Endothelial cell of umbilical vein (primary cell): ENCODE measurements around the gene SLIT1. TPM values are rescaled to one million over a fixed set of nuclear protein-coding genes. Genes with fewer than 3 reads are reported as not detected.

Experiments used
- BruUV-seq: library from RNA; stranded (reverse); fragments of 400-500 nt; replicated peaks from 2 replicates; lab custom pipeline; 2021; lab: Mats Ljungman, UMichigan
- CTCF ChIA-PET: fragments of 300-600, 350-600 bp; sonication (Branson Sonifier 250); formaldehyde crosslinking; loops from one replicate; lab custom pipeline; 2021; ENCODE audit warnings: antibody characterized with exemption, inconsistent platforms; lab: Charles Lee
- POLR2A ChIA-PET: fragments of 300-600, 350-600 bp; sonication (Branson Sonifier 250); formaldehyde crosslinking; loops from one replicate; lab custom pipeline; 2021; ENCODE audit warnings: antibody characterized with exemption, inconsistent platforms; lab: Charles Lee
- DNase-seq: peaks from one replicate; pipeline ENCODE4 v3.0.0-alpha.2; 2011; ENCODE audit warnings: low read depth, low spot score
- FAIRE-seq: peaks from 2 replicates; lab custom pipeline; 2011; peaks lifted over from hg19 to GRCh38; lab: Jason Lieb, UNC
- H2AFZ ChIP-seq: 2 replicates; pipeline ENCODE4 v1.6.0; 2012; ENCODE audit warnings: low read depth, low read length, control low read depth, inconsistent platforms
- H3K27ac ChIP-seq: 2 replicates; pipeline ENCODE4 v1.5.1; 2011; ENCODE audit warnings: low read depth, mild to moderate bottlenecking, control low read depth, low read length, moderate library complexity; ENCODE audit not compliant: insufficient read depth
- H3K27me3 ChIP-seq, 2 experiments: 2 replicates each; pipeline versions ENCODE4 v1.6.0 to v1.6.1; 2011; ENCODE audit warnings: low read length in 2 of 2, mixed read lengths in 1 of 2; ENCODE audit not compliant: control insufficient read depth in 2 of 2, insufficient read depth in 2 of 2
- H3K36me3 ChIP-seq, 2 experiments: 2 replicates in 1 of 2; 3 replicates in 1 of 2; pipeline ENCODE4 v1.5.1; 2011; ENCODE audit warnings: low read length in 2 of 2, mild to moderate bottlenecking in 1 of 2, moderate library complexity in 1 of 2; ENCODE audit not compliant: control insufficient read depth in 2 of 2, insufficient read depth in 2 of 2; ENCODE audit errors: extremely low read depth in 1 of 2
- H3K4me1 ChIP-seq: 3 replicates; pipeline ENCODE4 v1.5.1; 2011; ENCODE audit warnings: mild to moderate bottlenecking, low read length; ENCODE audit not compliant: control insufficient read depth, insufficient read depth; ENCODE audit errors: extremely low read depth
- H3K4me2 ChIP-seq: 2 replicates; pipeline ENCODE4 v1.6.1; 2011; ENCODE audit warnings: low read length, control low read depth, mixed read lengths; ENCODE audit not compliant: insufficient read depth
- H3K4me3 ChIP-seq, 3 experiments: fragments of 200-600 bp in 1 of 3; sonication (generic), shearing (Covaris generic) in 1 of 3; replicated peaks in 1 of 3; 2 replicates each; pipeline ENCODE4 v1.5.1; 2011 to 2016; ENCODE audit warnings: control low read depth in 3 of 3, low read length in 3 of 3, mild to moderate bottlenecking in 2 of 3, inconsistent platforms in 1 of 3, low read depth in 1 of 3, moderate library complexity in 1 of 3; ENCODE audit not compliant: insufficient read depth in 1 of 3
- H3K79me2 ChIP-seq: 2 replicates; pipeline ENCODE4 v1.6.0; 2012; ENCODE audit warnings: low read length, inconsistent platforms; ENCODE audit not compliant: control insufficient read depth, insufficient read depth
- H3K9ac ChIP-seq: replicated peaks from 2 replicates; pipeline ENCODE3; 2011; ENCODE audit warnings: low read length, control low read depth; ENCODE audit not compliant: insufficient read depth; ENCODE audit errors: extremely low read depth
- H3K9me1 ChIP-seq: replicated peaks from 3 replicates; pipeline ENCODE4 v1.6.0; 2011; ENCODE audit warnings: mild to moderate bottlenecking, low read length; ENCODE audit not compliant: control insufficient read depth, insufficient read depth; ENCODE audit errors: extremely low read depth
- H3K9me3 ChIP-seq: replicated peaks from 2 replicates; pipeline ENCODE4 v1.5.1; 2012; ENCODE audit warnings: low read length, inconsistent platforms; ENCODE audit not compliant: control insufficient read depth, insufficient read depth
- H4K20me1 ChIP-seq: replicated peaks from 2 replicates; pipeline ENCODE3; 2011; ENCODE audit warnings: mild to moderate bottlenecking, low read length; ENCODE audit not compliant: control insufficient read depth, insufficient read depth; ENCODE audit errors: extremely low read depth
- CTCF ChIP-seq, 2 donors: IDR thresholded peaks; 1 replicate in 1 of 2; 2 replicates in 1 of 2; pipeline ENCODE4 v1.5.1; 2011; ENCODE audit warnings: low read length in 2 of 2, mild to moderate bottlenecking in 2 of 2, moderate library complexity in 2 of 2, control low read depth in 1 of 2, inconsistent platforms in 1 of 2, low read depth in 1 of 2; ENCODE audit not compliant: insufficient read depth in 1 of 2; ENCODE audit errors: extremely low read depth in 1 of 2
- EZH2 ChIP-seq: IDR thresholded peaks from 2 replicates; pipeline ENCODE4 v1.6.1; 2012; ENCODE audit warnings: borderline replicate concordance, low read depth, mild to moderate bottlenecking, moderate library complexity, low read length, inconsistent platforms; ENCODE audit not compliant: severe bottlenecking
- FOS ChIP-seq: IDR thresholded peaks from 2 replicates; pipeline ENCODE4 v1.6.1; 2011; ENCODE audit warnings: mild to moderate bottlenecking, low read length, moderate library complexity, borderline replicate concordance; ENCODE audit not compliant: insufficient read depth
- GATA2 ChIP-seq: IDR thresholded peaks from 2 replicates; pipeline ENCODE4 v1.7.0; 2011; ENCODE audit warnings: low read depth, mild to moderate bottlenecking, moderate library complexity, mixed read lengths, low read length; ENCODE audit not compliant: insufficient read length, insufficient read depth
- JUN ChIP-seq: IDR thresholded peaks from 2 replicates; pipeline ENCODE4 v1.6.1; 2011; ENCODE audit warnings: borderline replicate concordance, low read depth; ENCODE audit not compliant: insufficient read length, insufficient read depth
- MYC ChIP-seq: IDR thresholded peaks from one replicate; pipeline ENCODE4 v1.6.1; 2011; ENCODE audit warnings: mild to moderate bottlenecking, low read depth, low read length
- POLR2A ChIP-seq: IDR thresholded peaks from 2 replicates; pipeline ENCODE4 v1.6.1; 2012; ENCODE audit warnings: low read depth, mild to moderate bottlenecking, control low read depth, low read length
- POLR2AphosphoS5 ChIP-seq: IDR thresholded peaks from 2 replicates; pipeline ENCODE4 v1.6.1; 2012; ENCODE audit warnings: low read depth, mild to moderate bottlenecking, control low read depth, low read length, moderate library complexity; ENCODE audit not compliant: insufficient read depth
- dilution Hi-C: fragments of 300-500 bp; cut with MboI; formaldehyde crosslinking; loops from one replicate; pipeline ENCODE4 v1.15.0; 2019; ENCODE audit warnings: low sequenced_read_pairs; ENCODE audit not compliant: extremely low pct_ligation_motif_present
- intact Hi-C: fragments of 100-400 bp; cut with micrococcal nuclease; formaldehyde crosslinking; loops from one replicate; pipeline ENCODE4 v1.10.0; 2022
- polyA plus RNA-seq, 4 experiments: library from polyadenylated mRNA; depleted of rRNA in 3 of 4; stranded (reverse) in 3 of 4; unstranded in 1 of 4; fragments of >200 nt; gene quantifications; 2 replicates each; pipeline versions ENCODE4 v1.2.1 to v1.2.3, GENCODE V29; 2011 to 2012; ENCODE audit warnings: missing spikeins in 1 of 4
- total RNA-seq: library from RNA; stranded (reverse); gene quantifications from 2 replicates; pipeline ENCODE4 v1.2.3, GENCODE V29; 2021

The SLIT1 gene
- total and polyA plus RNA-seq, 2 donors (not counting 3 experiments of a cell fraction or from before 2014, with no cell fraction given): 0.04 to 0.20 TPM

- Histone ChIP-seq H3K9me1 (no peaks in the 10 kb centered on the region), H3K9ac (no peak overlapping the region), H3K27me3 (peaks cover 0 to 2% of the 10 kb centered on the region in 2 experiments), H3K9me3 (no peaks in the 10 kb centered on the region), H3K36me3 (no peaks in the 10 kb centered on the region), H4K20me1 (no peaks in the 10 kb centered on the region), H3K79me2 (no peaks in the 10 kb centered on the region), H3K4me1 (no peaks in the 10 kb centered on the region), H3K27ac (no peak overlapping the region), H2AFZ (no peak overlapping the region), H3K4me3 (no peak overlapping the region), H3K4me2 (no peak overlapping the region)
- POLR2A ChIA-PET: no interaction called here
- BruUV-seq: no TSS peak
- CTCF ChIA-PET: interaction anchor here (1.0 to 1.6 kb wide), 4 partner anchors 23 to 194 kb away, joined by 3 to 5 read pairs (median 3); no protein-coding TSS in a partner anchor
- TF ChIP-seq FOS: no peak
- no peak for TF ChIP-seq MYC
- TF ChIP-seq GATA2: no peak
- no peak for TF ChIP-seq CTCF (IDR thresholded peaks at IDR 0.05; ENCODE audit: extremely low read depth in 1 of 2, insufficient read depth in 1 of 2, low read depth in 1 of 2, low read length in 2 of 2)
- no peak for TF ChIP-seq POLR2AphosphoS5
- no peak for TF ChIP-seq POLR2A
- TF ChIP-seq EZH2: no peak
- no peak for TF ChIP-seq JUN
- FAIRE-seq (no peak), DNase-seq (no peak)
- dilution Hi-C loops: no loop called here
- intact Hi-C loops: no loop called here
Observed at GRCh38 chr10:97002670-97003069, 183.1 kb downstream of the SLIT1 start.
